Measurements from ENCODE around the gene CYB5R3. TPM values are rescaled to one million over a fixed set of nuclear protein-coding genes. Genes with fewer than 3 reads are reported as not detected.

Gene CYB5R3
- total and polyA plus RNA-seq, 4 donors: 49.4 to 210 (median 134) TPM

DNA sequence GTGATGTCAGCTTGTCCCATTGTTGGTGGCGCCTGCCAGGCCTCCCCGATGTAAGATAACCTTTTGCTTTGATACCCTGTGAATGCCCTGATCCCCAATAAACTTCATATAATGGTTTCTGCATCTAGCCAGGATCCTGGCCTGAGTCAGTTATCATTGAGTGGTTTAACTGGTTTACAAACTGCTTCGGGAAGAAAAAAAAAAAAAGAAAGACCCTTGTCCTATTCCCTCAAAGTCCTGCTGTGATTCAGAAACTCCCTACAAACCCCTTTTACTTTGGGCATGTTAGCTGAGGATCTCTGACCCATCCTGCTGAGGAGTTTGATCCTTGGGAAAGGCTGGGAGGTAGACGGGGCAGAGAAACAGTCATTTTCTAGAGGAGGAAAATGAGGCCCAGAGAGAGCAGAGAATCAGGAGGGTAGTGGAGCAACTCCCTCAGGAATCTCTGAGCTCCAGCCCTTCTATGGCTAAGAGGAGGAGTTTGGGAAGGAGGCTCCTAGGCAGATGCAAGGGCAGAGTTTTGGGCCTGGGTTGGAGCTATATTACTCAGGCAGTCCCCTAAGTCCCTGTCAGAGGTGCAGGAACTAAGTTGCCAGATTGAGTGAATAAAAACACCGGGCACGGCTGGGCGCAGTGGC, 5.4 kb upstream of the CYB5R3 start:
- Histone ChIP-seq H3K9ac (ENCODE audit: low read depth in 1 of 2, low read length in 2 of 2) (no peak overlapping the region), H3K4me1 (ENCODE audit: control insufficient read depth in 4 of 4, insufficient read depth in 4 of 4, low read length in 3 of 4) (peaks cover 6 to 19% (median 14%) of the 10 kb centered on the region in 4 donors), H3K27ac (ENCODE audit: low read depth in 1 of 2, low read length in 2 of 2) (no peak overlapping the region), H3K4me3 (ENCODE audit: low read depth in 1 of 3, low read length in 3 of 3) (no peak overlapping the region), H3K9me3 (ENCODE audit: control insufficient read depth in 4 of 4, low read length in 3 of 4) (no peaks in the 10 kb centered on the region), H3K27me3 (ENCODE audit: control insufficient read depth in 4 of 4, insufficient read depth in 4 of 4, low read length in 3 of 4) (no peaks in the 10 kb centered on the region), H3K36me3 (ENCODE audit: control insufficient read depth in 4 of 4, insufficient read depth in 3 of 4, low read depth in 1 of 4, low read length in 3 of 4) (no peaks in the 10 kb centered on the region)
- no peak for DNase-seq (ENCODE audit: low spot score)
- WGBS: 93% methylated on average over 7 of the region's 7 CpGs
- TF ChIP-seq, protein P1, sequence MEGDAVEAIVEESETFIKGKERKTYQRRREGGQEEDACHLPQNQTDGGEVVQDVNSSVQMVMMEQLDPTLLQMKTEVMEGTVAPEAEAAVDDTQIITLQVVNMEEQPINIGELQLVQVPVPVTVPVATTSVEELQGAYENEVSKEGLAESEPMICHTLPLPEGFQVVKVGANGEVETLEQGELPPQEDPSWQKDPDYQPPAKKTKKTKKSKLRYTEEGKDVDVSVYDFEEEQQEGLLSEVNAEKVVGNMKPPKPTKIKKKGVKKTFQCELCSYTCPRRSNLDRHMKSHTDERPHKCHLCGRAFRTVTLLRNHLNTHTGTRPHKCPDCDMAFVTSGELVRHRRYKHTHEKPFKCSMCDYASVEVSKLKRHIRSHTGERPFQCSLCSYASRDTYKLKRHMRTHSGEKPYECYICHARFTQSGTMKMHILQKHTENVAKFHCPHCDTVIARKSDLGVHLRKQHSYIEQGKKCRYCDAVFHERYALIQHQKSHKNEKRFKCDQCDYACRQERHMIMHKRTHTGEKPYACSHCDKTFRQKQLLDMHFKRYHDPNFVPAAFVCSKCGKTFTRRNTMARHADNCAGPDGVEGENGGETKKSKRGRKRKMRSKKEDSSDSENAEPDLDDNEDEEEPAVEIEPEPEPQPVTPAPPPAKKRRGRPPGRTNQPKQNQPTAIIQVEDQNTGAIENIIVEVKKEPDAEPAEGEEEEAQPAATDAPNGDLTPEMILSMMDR (IDR thresholded peaks at IDR 0.05; ENCODE audit: low read depth, low read length, missing input control): no peak
- no peak for TF ChIP-seq RAD21 (IDR thresholded peaks at IDR 0.05)
- no peak for TF ChIP-seq TAF1 (conservative IDR thresholded peaks at IDR 0.05)
- TF ChIP-seq FOXA2 (IDR thresholded peaks at IDR 0.05): no peak
- TF ChIP-seq HNF4A (conservative IDR thresholded peaks at IDR 0.05): no peak
- TF ChIP-seq, protein P2, sequence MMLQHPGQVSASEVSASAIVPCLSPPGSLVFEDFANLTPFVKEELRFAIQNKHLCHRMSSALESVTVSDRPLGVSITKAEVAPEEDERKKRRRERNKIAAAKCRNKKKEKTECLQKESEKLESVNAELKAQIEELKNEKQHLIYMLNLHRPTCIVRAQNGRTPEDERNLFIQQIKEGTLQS (IDR thresholded peaks at IDR 0.05): no peak
- no peak for TF ChIP-seq GABPA (IDR thresholded peaks at IDR 0.05 in 1 of 2, conservative IDR thresholded peaks at IDR 0.05 in 1 of 2)
- TF ChIP-seq SP1 (IDR thresholded peaks at IDR 0.05): no peak
- TF ChIP-seq, protein P3, sequence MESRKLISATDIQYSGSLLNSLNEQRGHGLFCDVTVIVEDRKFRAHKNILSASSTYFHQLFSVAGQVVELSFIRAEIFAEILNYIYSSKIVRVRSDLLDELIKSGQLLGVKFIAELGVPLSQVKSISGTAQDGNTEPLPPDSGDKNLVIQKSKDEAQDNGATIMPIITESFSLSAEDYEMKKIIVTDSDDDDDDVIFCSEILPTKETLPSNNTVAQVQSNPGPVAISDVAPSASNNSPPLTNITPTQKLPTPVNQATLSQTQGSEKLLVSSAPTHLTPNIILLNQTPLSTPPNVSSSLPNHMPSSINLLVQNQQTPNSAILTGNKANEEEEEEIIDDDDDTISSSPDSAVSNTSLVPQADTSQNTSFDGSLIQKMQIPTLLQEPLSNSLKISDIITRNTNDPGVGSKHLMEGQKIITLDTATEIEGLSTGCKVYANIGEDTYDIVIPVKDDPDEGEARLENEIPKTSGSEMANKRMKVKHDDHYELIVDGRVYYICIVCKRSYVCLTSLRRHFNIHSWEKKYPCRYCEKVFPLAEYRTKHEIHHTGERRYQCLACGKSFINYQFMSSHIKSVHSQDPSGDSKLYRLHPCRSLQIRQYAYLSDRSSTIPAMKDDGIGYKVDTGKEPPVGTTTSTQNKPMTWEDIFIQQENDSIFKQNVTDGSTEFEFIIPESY (IDR thresholded peaks at IDR 0.05): no peak
- no peak for TF ChIP-seq YY1 (IDR thresholded peaks at IDR 0.05)
- TF ChIP-seq RXRA (IDR thresholded peaks at IDR 0.05): no peak
- TF ChIP-seq EGR1 (IDR thresholded peaks at IDR 0.05; ENCODE audit: low read depth in 2 of 2): no peak

DNA sequence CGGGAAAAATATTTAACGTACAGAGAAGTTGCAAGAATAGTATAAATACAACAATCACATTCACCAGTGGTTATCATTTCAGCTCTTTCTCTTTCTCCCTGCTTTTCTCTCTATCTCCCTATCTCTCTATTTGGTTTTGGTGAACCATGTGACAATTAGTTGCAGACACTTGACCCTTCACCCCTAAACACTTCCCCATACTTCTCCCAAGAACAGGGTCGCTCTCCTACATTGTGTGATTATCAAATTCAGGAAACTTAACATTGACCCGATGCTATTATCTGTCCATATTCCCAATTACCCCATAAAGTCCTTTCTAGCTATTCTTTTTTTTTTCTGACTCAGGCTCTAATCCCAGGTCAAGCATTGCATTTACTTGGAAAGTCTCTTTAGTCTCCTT, 4.8 kb upstream of the CYB5R3 start:
- no peak for DNase-seq (ENCODE audit: low spot score)
- Histone ChIP-seq H3K9ac (ENCODE audit: low read depth in 1 of 2, low read length in 2 of 2) (no peak overlapping the region), H3K4me3 (ENCODE audit: low read depth in 1 of 3, low read length in 3 of 3) (no peak overlapping the region), H3K27me3 (ENCODE audit: control insufficient read depth in 4 of 4, insufficient read depth in 4 of 4, low read length in 3 of 4) (no peaks in the 10 kb centered on the region), H3K9me3 (ENCODE audit: control insufficient read depth in 4 of 4, low read length in 3 of 4) (no peaks in the 10 kb centered on the region), H3K4me1 (ENCODE audit: control insufficient read depth in 4 of 4, insufficient read depth in 4 of 4, low read length in 3 of 4) (peaks cover 6 to 22% (median 15%) of the 10 kb centered on the region in 4 donors), H3K36me3 (ENCODE audit: control insufficient read depth in 4 of 4, insufficient read depth in 3 of 4, low read depth in 1 of 4, low read length in 3 of 4) (no peaks in the 10 kb centered on the region), H3K27ac (ENCODE audit: low read depth in 1 of 2, low read length in 2 of 2) (no peak overlapping the region)
- 77% methylated on average over 4 of the region's 4 CpGs for WGBS
- TF ChIP-seq, protein P4, sequence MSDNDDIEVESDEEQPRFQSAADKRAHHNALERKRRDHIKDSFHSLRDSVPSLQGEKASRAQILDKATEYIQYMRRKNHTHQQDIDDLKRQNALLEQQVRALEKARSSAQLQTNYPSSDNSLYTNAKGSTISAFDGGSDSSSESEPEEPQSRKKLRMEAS (IDR thresholded peaks at IDR 0.05): no peak
- TF ChIP-seq TAF1 (conservative IDR thresholded peaks at IDR 0.05): no peak
- TF ChIP-seq SP1 (IDR thresholded peaks at IDR 0.05): no peak
- TF ChIP-seq, protein P2 (IDR thresholded peaks at IDR 0.05): no peak
- TF ChIP-seq FOXA1 (IDR thresholded peaks at IDR 0.05): no peak
- TF ChIP-seq JUND (IDR thresholded peaks at IDR 0.05): no peak
- TF ChIP-seq, protein P3 (IDR thresholded peaks at IDR 0.05): no peak
- no peak for TF ChIP-seq FOXA2 (IDR thresholded peaks at IDR 0.05)

Measured in liver (tissue), 9 donors.